HG02943 (cell line): ENCODE measurements around the gene PRR5.
"Not testable (repeated sequence)": the region's sequence is repeated elsewhere in the genome, so short reads cannot be mapped to it uniquely, and the experiment has no call there.

Source experiments
- ATAC-seq: cut with Tn5 transposase; IDR thresholded peaks from one replicate; pipeline ENCODE4 v1.9.1; 2021; ENCODE audit warnings: mild to moderate bottlenecking, low read depth, moderate library complexity; ENCODE audit not compliant: unreplicated experiment

Gene PRR5

GRCh38 chr22:44732661-44733060 lies 30.7 kb downstream of the PRR5 start:
- no peak for ATAC-seq

- ATAC-seq, result no peak
Measured at GRCh38 chr22:44733426-44734106, 31.6 kb downstream of the PRR5 start.

GRCh38 chr22:44734278-44734677 lies 32.3 kb downstream of the PRR5 start:
- no peak for ATAC-seq

GRCh38 chr22:44734801-44735517 lies 33.0 kb downstream of the PRR5 start:
- ATAC-seq, result no peak

- no peak for ATAC-seq
Measured at GRCh38 chr22:44735518-44736428, 33.8 kb downstream of the PRR5 start.

- no peak for ATAC-seq
Measured at GRCh38 chr22:44736581-44737405, 34.8 kb downstream of the PRR5 start.

GRCh38 chr22:44737406-44738346 lies 35.7 kb downstream of the PRR5 start:
- ATAC-seq, result no peak

- ATAC-seq, result no peak
Measured at GRCh38 chr22:44738347-44738715, 36.3 kb downstream of the PRR5 start.

GRCh38 chr22:44739024-44739423 lies 37.0 kb downstream of the PRR5 start:
- no peak for ATAC-seq

- ATAC-seq, result not testable (repeated sequence)
Measured at GRCh38 chr22:44739666-44740065, 37.7 kb downstream of the PRR5 start.

GRCh38 chr22:44740307-44740706 lies 38.3 kb downstream of the PRR5 start:
- ATAC-seq, result no peak

GRCh38 chr22:44741929-44742328 lies 39.9 kb downstream of the PRR5 start:
- no peak for ATAC-seq

GRCh38 chr22:44743247-44743646 lies 41.2 kb downstream of the PRR5 start:
- no peak for ATAC-seq

GRCh38 chr22:44743804-44744211 lies 41.8 kb downstream of the PRR5 start:
- ATAC-seq, result no peak

GRCh38 chr22:44745853-44746789 lies 44.1 kb downstream of the PRR5 start:
- ATAC-seq, result no peak

- ATAC-seq, result not testable (repeated sequence)
Measured at GRCh38 chr22:44747784-44748127, 45.8 kb downstream of the PRR5 start.

GRCh38 chr22:44748524-44748923 lies 46.5 kb downstream of the PRR5 start:
- no peak for ATAC-seq

- ATAC-seq, result no peak
Measured at GRCh38 chr22:44750481-44750880, 48.5 kb downstream of the PRR5 start.
